ENCODE results near the gene MBLAC2. TPM values are rescaled to one million over a fixed set of nuclear protein-coding genes. Genes with fewer than 3 reads are reported as not detected.

MBLAC2 gene
- polyA plus RNA-seq, 1 of the 3 experiments (the other 2 are of a cell fraction): 2.0 TPM

GRCh38 chr5:90518661-90519060 is 44.1 kb upstream of the MBLAC2 start:
- Histone ChIP-seq H3K27me3 (ENCODE audit: insufficient read depth) (no peaks in the 10 kb centered on the region), H4K20me1 (ENCODE audit: insufficient read depth) (no peaks in the 10 kb centered on the region), H3K4me1 (ENCODE audit: control insufficient read depth in 1 of 2, insufficient read depth in 2 of 2, low read depth in 1 of 2, low read length in 1 of 2) (no peaks in the 10 kb centered on the region; a peak in 1 of 4 replicates), H3K9me3 (no peaks in the 10 kb centered on the region), H3F3A (replicated peaks; ENCODE audit: insufficient read depth) (peaks cover 7% of the 10 kb centered on the region), H3K4me3 (ENCODE audit: low read depth in 2 of 2, low read length in 1 of 2) (no peak overlapping the region), H3K36me3 (replicated peaks in 1 of 2; ENCODE audit: control insufficient read depth in 1 of 2, insufficient read depth in 2 of 2, low read length in 1 of 2) (peaks cover 47 to 60% of the 10 kb centered on the region in 2 experiments), H3K9me2 (no peaks in the 10 kb centered on the region), H3K9ac (no peak overlapping the region), H2AFZ (ENCODE audit: low read depth) (no peak overlapping the region), H3K79me2 (ENCODE audit: insufficient read depth) (peaks cover 16% of the 10 kb centered on the region; the same call in 1 of the 2 replicates), H3K4me2 (no peak overlapping the region), H3K27ac (ENCODE audit: low read depth in 2 of 2, low read length in 1 of 2) (no peak overlapping the region)
- DNase-seq: no peak
- CTCF ChIA-PET: no interaction called here
- POLR2A ChIA-PET: no interaction called here
- TF ChIP-seq RAD21 (IDR thresholded peaks at IDR 0.05; ENCODE audit: low read length): no peak
- TF ChIP-seq, protein P1, sequence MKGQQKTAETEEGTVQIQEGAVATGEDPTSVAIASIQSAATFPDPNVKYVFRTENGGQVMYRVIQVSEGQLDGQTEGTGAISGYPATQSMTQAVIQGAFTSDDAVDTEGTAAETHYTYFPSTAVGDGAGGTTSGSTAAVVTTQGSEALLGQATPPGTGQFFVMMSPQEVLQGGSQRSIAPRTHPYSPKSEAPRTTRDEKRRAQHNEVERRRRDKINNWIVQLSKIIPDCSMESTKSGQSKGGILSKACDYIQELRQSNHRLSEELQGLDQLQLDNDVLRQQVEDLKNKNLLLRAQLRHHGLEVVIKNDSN (IDR thresholded peaks at IDR 0.05; ENCODE audit: borderline replicate concordance, low read depth): peak; percentile 57; the same call in 1 of the 2 replicates

- Histone ChIP-seq H3K9ac (no peak overlapping the region), H3K27me3 (ENCODE audit: insufficient read depth) (no peaks in the 10 kb centered on the region), H3K4me1 (ENCODE audit: control insufficient read depth in 1 of 2, insufficient read depth in 2 of 2, low read depth in 1 of 2, low read length in 1 of 2) (peaks cover 0 to 14% of the 10 kb centered on the region in 2 experiments; a peak in 2 of 4 replicates), H3K9me2 (no peaks in the 10 kb centered on the region), H3K36me3 (replicated peaks in 1 of 2; ENCODE audit: control insufficient read depth in 1 of 2, insufficient read depth in 2 of 2, low read length in 1 of 2) (peaks cover 20 to 25% of the 10 kb centered on the region in 2 experiments), H3K79me2 (ENCODE audit: insufficient read depth) (no peaks in the 10 kb centered on the region), H4K20me1 (ENCODE audit: insufficient read depth) (no peaks in the 10 kb centered on the region), H3K4me3 (ENCODE audit: low read depth in 2 of 2, low read length in 1 of 2) (no peak overlapping the region), H3K27ac (ENCODE audit: low read depth in 2 of 2, low read length in 1 of 2) (no peak overlapping the region), H3K9me3 (no peaks in the 10 kb centered on the region), H3K4me2 (no peak overlapping the region), H3F3A (replicated peaks; ENCODE audit: insufficient read depth) (peaks cover 18% of the 10 kb centered on the region), H2AFZ (ENCODE audit: low read depth) (no peak overlapping the region)
- DNase-seq: no peak
- TF ChIP-seq RXRA (IDR thresholded peaks at IDR 0.05; ENCODE audit: borderline replicate concordance, low read depth): no peak
- TF ChIP-seq EZH2phosphoT487 (IDR thresholded peaks at IDR 0.05; ENCODE audit: borderline replicate concordance, low read depth): no peak
- TF ChIP-seq CHD2 (IDR thresholded peaks at IDR 0.05; ENCODE audit: low read length, partially characterized antibody): no peak
- TF ChIP-seq GABPA (IDR thresholded peaks at IDR 0.05; ENCODE audit: low read depth): no peak
- TF ChIP-seq, protein P2, sequence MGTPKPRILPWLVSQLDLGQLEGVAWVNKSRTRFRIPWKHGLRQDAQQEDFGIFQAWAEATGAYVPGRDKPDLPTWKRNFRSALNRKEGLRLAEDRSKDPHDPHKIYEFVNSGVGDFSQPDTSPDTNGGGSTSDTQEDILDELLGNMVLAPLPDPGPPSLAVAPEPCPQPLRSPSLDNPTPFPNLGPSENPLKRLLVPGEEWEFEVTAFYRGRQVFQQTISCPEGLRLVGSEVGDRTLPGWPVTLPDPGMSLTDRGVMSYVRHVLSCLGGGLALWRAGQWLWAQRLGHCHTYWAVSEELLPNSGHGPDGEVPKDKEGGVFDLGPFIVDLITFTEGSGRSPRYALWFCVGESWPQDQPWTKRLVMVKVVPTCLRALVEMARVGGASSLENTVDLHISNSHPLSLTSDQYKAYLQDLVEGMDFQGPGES (IDR thresholded peaks at IDR 0.05; ENCODE audit: low read depth, low read length): no peak
- no peak for TF ChIP-seq FOXJ3 (CRISPR knock-in tag; IDR thresholded peaks at IDR 0.05)
- TF ChIP-seq POLR2AphosphoS5 (IDR thresholded peaks at IDR 0.05; ENCODE audit: low read depth, low read length): no peak
- TF ChIP-seq, protein P3, sequence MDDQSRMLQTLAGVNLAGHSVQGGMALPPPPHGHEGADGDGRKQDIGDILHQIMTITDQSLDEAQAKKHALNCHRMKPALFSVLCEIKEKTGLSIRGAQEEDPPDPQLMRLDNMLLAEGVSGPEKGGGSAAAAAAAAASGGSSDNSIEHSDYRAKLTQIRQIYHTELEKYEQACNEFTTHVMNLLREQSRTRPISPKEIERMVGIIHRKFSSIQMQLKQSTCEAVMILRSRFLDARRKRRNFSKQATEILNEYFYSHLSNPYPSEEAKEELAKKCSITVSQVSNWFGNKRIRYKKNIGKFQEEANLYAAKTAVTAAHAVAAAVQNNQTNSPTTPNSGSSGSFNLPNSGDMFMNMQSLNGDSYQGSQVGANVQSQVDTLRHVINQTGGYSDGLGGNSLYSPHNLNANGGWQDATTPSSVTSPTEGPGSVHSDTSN (IDR thresholded peaks at IDR 0.05): no peak
- TF ChIP-seq, protein P1 (IDR thresholded peaks at IDR 0.05; ENCODE audit: borderline replicate concordance, low read depth): no peak
- TF ChIP-seq, protein P4, sequence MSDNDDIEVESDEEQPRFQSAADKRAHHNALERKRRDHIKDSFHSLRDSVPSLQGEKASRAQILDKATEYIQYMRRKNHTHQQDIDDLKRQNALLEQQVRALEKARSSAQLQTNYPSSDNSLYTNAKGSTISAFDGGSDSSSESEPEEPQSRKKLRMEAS (IDR thresholded peaks at IDR 0.05; ENCODE audit: low read depth): no peak
- no peak for TF ChIP-seq RAD21 (IDR thresholded peaks at IDR 0.05; ENCODE audit: low read length)
- TF ChIP-seq YY1 (IDR thresholded peaks at IDR 0.05; ENCODE audit: low read depth): no peak
- TF ChIP-seq JUND (IDR thresholded peaks at IDR 0.05): no peak
- CTCF ChIA-PET: no interaction called here
- POLR2A ChIA-PET: no interaction called here
- 86% methylated on average over 3 of the region's 3 CpGs for WGBS (ENCODE audit: low lambda C conversion rate)
Observed at GRCh38 chr5:90514520-90514919, 39.9 kb upstream of the MBLAC2 start.

Data from SK-N-SH (cell line).